ENCODE results near the gene GSAP.

DNA sequence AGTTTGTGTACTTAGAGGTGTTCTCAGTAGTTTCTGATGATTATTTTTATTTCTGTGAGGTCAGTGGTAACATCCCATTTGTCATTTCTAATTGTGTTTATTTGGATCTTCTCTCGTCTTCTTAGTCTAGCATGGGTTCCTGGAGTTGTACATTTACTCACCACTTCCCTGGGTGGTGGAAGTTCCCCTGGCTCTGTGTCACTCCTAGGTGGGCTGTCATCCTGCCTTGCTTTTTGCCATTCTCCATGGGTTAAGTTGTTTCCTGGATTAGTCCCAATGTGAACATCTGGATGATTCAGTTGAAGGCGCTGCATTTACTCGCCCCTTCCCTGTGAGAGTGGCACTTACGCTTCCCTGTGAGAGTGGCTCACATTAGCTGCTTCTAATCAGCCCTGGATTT lies 48.2 kb downstream of the GSAP start:
- TF ChIP-seq, protein P1, sequence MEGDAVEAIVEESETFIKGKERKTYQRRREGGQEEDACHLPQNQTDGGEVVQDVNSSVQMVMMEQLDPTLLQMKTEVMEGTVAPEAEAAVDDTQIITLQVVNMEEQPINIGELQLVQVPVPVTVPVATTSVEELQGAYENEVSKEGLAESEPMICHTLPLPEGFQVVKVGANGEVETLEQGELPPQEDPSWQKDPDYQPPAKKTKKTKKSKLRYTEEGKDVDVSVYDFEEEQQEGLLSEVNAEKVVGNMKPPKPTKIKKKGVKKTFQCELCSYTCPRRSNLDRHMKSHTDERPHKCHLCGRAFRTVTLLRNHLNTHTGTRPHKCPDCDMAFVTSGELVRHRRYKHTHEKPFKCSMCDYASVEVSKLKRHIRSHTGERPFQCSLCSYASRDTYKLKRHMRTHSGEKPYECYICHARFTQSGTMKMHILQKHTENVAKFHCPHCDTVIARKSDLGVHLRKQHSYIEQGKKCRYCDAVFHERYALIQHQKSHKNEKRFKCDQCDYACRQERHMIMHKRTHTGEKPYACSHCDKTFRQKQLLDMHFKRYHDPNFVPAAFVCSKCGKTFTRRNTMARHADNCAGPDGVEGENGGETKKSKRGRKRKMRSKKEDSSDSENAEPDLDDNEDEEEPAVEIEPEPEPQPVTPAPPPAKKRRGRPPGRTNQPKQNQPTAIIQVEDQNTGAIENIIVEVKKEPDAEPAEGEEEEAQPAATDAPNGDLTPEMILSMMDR (IDR thresholded peaks at IDR 0.05): no peak
- no peak for TF ChIP-seq ELF4 (CRISPR knock-in tag; IDR thresholded peaks at IDR 0.05; ENCODE audit: low read depth)
- TF ChIP-seq, protein P2, sequence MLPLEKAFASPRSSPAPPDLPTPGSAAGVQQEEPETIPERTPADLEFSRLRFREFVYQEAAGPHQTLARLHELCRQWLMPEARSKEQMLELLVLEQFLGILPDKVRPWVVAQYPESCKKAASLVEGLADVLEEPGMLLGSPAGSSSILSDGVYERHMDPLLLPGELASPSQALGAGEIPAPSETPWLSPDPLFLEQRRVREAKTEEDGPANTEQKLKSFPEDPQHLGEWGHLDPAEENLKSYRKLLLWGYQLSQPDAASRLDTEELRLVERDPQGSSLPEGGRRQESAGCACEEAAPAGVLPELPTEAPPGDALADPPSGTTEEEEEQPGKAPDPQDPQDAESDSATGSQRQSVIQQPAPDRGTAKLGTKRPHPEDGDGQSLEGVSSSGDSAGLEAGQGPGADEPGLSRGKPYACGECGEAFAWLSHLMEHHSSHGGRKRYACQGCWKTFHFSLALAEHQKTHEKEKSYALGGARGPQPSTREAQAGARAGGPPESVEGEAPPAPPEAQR (CRISPR knock-in tag; IDR thresholded peaks at IDR 0.05): no peak
- no peak for TF ChIP-seq SP1 (CRISPR knock-in tag; conservative IDR thresholded peaks at IDR 0.05)
- TF ChIP-seq, protein P3, sequence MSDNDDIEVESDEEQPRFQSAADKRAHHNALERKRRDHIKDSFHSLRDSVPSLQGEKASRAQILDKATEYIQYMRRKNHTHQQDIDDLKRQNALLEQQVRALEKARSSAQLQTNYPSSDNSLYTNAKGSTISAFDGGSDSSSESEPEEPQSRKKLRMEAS (CRISPR knock-in tag; IDR thresholded peaks at IDR 0.05): no peak
- TF ChIP-seq, protein P4, sequence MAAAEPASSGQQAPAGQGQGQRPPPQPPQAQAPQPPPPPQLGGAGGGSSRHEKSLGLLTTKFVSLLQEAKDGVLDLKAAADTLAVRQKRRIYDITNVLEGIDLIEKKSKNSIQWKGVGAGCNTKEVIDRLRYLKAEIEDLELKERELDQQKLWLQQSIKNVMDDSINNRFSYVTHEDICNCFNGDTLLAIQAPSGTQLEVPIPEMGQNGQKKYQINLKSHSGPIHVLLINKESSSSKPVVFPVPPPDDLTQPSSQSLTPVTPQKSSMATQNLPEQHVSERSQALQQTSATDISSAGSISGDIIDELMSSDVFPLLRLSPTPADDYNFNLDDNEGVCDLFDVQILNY (CRISPR knock-in tag; IDR thresholded peaks at IDR 0.05): no peak
- no peak for TF ChIP-seq EMX1 (CRISPR knock-in tag; IDR thresholded peaks at IDR 0.05)
- TF ChIP-seq GABPB1 (CRISPR knock-in tag; IDR thresholded peaks at IDR 0.05): no peak
- TF ChIP-seq, protein P5, sequence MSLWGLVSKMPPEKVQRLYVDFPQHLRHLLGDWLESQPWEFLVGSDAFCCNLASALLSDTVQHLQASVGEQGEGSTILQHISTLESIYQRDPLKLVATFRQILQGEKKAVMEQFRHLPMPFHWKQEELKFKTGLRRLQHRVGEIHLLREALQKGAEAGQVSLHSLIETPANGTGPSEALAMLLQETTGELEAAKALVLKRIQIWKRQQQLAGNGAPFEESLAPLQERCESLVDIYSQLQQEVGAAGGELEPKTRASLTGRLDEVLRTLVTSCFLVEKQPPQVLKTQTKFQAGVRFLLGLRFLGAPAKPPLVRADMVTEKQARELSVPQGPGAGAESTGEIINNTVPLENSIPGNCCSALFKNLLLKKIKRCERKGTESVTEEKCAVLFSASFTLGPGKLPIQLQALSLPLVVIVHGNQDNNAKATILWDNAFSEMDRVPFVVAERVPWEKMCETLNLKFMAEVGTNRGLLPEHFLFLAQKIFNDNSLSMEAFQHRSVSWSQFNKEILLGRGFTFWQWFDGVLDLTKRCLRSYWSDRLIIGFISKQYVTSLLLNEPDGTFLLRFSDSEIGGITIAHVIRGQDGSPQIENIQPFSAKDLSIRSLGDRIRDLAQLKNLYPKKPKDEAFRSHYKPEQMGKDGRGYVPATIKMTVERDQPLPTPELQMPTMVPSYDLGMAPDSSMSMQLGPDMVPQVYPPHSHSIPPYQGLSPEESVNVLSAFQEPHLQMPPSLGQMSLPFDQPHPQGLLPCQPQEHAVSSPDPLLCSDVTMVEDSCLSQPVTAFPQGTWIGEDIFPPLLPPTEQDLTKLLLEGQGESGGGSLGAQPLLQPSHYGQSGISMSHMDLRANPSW (CRISPR knock-in tag; conservative IDR thresholded peaks at IDR 0.05; ENCODE audit: low read depth): no peak
- TF ChIP-seq CREB1 (CRISPR knock-in tag; IDR thresholded peaks at IDR 0.05): no peak
